Hepatic stellate cell (primary cell): ENCODE data around the gene ALDH9A1.

Experiments
- DNase-seq: peaks from one replicate; pipeline ENCODE4 v3.0.0; 2011; ENCODE audit warnings: low spot score

Gene ALDH9A1

DNA sequence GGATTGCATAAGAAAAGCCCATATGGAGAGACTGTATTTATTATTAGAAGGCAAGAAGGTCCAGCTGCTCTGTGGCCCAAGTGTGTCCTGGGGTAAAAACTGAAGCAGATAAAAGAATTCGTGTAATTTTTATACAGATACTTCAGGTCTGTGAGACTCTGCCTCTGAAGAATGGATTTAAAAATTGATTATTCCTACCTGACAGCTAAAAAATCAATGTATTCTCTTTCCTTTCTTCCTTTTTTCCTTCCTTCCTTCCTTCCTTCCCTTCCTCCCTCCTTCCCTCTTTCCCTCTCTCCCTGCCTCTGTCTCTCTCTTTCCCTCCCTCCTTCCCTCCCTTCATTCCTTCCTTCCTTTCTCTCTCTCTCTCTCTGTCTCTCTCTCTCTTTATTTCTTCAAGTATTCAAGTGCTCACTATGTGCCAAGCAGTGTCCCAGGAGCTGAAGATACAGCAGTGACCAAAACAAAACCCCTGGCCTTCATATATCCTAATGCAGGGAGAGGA, 78.7 kb downstream of the ALDH9A1 start:
- no peak for DNase-seq

DNA sequence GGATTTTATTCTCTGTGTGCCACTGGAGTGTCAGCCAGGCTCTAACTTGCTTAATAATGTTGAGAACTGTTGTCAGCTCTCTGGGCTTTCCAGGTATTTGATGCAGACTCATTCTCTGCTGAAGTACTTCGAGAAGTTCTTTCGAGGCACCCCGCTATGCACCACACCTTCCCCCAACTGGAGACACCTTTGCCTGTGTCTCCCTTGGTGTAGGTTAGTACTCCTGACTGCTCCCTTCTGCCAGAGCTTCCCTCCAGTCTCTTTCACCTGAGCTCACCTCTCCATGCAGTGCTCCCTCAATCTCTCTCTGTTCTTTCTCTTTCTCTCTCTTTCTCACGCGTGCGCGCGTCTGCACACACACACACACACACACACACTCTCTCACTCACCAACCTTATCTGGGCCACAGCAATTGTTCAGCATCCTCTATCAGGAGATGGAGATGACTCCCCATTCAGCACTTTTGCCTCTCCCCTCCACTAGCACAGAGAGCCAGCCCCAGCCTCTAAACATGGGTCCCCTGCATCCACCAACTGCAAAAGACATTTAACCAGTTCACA, 81.3 kb downstream of the ALDH9A1 start:
- no peak for DNase-seq

DNA sequence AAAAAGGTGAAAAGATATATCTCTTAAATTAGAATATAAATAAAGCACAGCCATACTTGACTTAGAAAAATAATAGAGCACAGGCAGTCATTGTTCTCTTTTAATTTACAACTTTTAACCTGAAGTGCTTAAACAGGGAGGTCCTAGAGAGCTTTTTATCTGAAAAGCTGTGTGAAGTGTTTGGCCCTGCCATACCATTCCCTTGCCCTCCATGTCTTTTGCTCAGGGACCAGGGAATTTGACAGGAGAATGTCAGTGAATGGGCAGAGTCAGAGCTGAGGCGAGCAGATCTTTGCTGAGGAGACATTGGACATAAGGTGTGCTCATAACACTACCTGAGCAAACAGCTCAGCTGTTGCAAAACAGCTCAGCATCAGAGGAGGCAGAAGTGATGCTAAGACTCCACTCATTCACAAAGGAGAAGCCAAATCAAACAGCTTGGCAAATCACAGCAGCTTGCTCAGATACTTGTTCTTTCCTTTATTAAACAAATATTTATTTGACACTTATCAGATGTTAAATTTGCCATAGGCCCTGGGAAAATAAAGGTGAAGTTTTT, 82.2 kb downstream of the ALDH9A1 start:
- no peak for DNase-seq
